Trophoblast cell (in vitro differentiated cells and primary cell): ENCODE data around the gene ZFAND3.
A peak's percentile ranks its signal among the peaks of the same experiment; 100 is the strongest.

ENCODE experiments used
- DNase-seq, 2 donors: peaks; one replicate each; pipeline ENCODE4 v3.0.0-alpha.2; 2016
- H2AFZ ChIP-seq: 2 replicates; pipeline ENCODE4 v1.6.1; 2013; ENCODE audit warnings: low read length, moderate library complexity, mild to moderate bottlenecking; ENCODE audit not compliant: insufficient read depth, poor library complexity
- H2AK5ac ChIP-seq: 2 replicates; pipeline ENCODE4 v1.6.1; 2013; ENCODE audit warnings: mild to moderate bottlenecking, low read length
- H2BK120ac ChIP-seq: 2 replicates; pipeline ENCODE4 v1.6.1; 2013; ENCODE audit warnings: low read length, mild to moderate bottlenecking, moderate library complexity; ENCODE audit not compliant: insufficient read depth, poor library complexity
- H2BK12ac ChIP-seq: 2 replicates; pipeline ENCODE4 v1.6.1; 2013; ENCODE audit warnings: mild to moderate bottlenecking, low read length, moderate library complexity
- H2BK5ac ChIP-seq: 2 replicates; pipeline ENCODE4 v1.6.1; 2013; ENCODE audit warnings: low read length, low read depth, moderate library complexity, mild to moderate bottlenecking; ENCODE audit not compliant: poor library complexity
- H3K14ac ChIP-seq: 2 replicates; pipeline ENCODE4 v1.6.1; 2013; ENCODE audit warnings: mild to moderate bottlenecking, low read length
- H3K18ac ChIP-seq: 2 replicates; pipeline ENCODE4 v1.6.1; 2013; ENCODE audit warnings: mild to moderate bottlenecking, low read length
- H3K23ac ChIP-seq: 2 replicates; pipeline ENCODE4 v1.6.1; 2013; ENCODE audit warnings: low read length
- H3K27ac ChIP-seq: 2 replicates; pipeline ENCODE4 v1.5.1; 2013; ENCODE audit warnings: low read depth, mild to moderate bottlenecking, inconsistent platforms, low read length, moderate library complexity
- H3K27me3 ChIP-seq: 2 replicates; pipeline ENCODE4 v1.6.1; 2013; ENCODE audit warnings: inconsistent platforms, mild to moderate bottlenecking, low read length, moderate library complexity; ENCODE audit not compliant: insufficient read depth
- H3K36me3 ChIP-seq, 2 experiments: 1 replicate in 1 of 2; 2 replicates in 1 of 2; pipeline ENCODE4 v1.6.1; 2013; ENCODE audit warnings: low read length in 2 of 2, mild to moderate bottlenecking in 2 of 2, moderate library complexity in 1 of 2; ENCODE audit not compliant: insufficient read depth in 2 of 2, control insufficient read depth in 1 of 2
- H3K4ac ChIP-seq: 2 replicates; pipeline ENCODE4 v1.6.1; 2013; ENCODE audit warnings: low read depth, mild to moderate bottlenecking, low read length, moderate library complexity
- H3K4me1 ChIP-seq, 2 experiments: 1 replicate in 1 of 2; 2 replicates in 1 of 2; pipeline ENCODE4 v1.6.1; 2013; ENCODE audit warnings: low read length in 2 of 2, mild to moderate bottlenecking in 2 of 2, moderate library complexity in 1 of 2; ENCODE audit not compliant: insufficient read depth in 2 of 2, control insufficient read depth in 1 of 2
- H3K4me2 ChIP-seq: 2 replicates; pipeline ENCODE4 v1.6.1; 2013; ENCODE audit warnings: inconsistent platforms, mild to moderate bottlenecking, low read length, moderate library complexity
- H3K4me3 ChIP-seq: 2 replicates; pipeline ENCODE4 v1.5.1; 2013; ENCODE audit warnings: mild to moderate bottlenecking, low read depth, low read length, inconsistent platforms
- H3K79me1 ChIP-seq: one replicate; pipeline ENCODE4 v1.6.1; 2013; ENCODE audit warnings: low read length
- H3K79me2 ChIP-seq: 2 replicates; pipeline ENCODE4 v1.6.1; 2013; ENCODE audit warnings: low read length, mild to moderate bottlenecking; ENCODE audit not compliant: control insufficient read depth, insufficient read depth, poor library complexity
- H3K9ac ChIP-seq: 2 replicates; pipeline ENCODE4 v1.6.1; 2013; ENCODE audit warnings: mild to moderate bottlenecking, low read length
- H3K9me3 ChIP-seq: 2 replicates; pipeline ENCODE4 v1.6.1; 2013; ENCODE audit warnings: low read depth, mild to moderate bottlenecking, control low read depth, inconsistent platforms, low read length; ENCODE audit not compliant: insufficient read depth
- H4K12ac ChIP-seq: 2 replicates; pipeline ENCODE4 v1.6.1; 2013; ENCODE audit warnings: low read depth, mild to moderate bottlenecking, low read length, moderate library complexity
- H4K8ac ChIP-seq: 2 replicates; pipeline ENCODE4 v1.6.1; 2013; ENCODE audit warnings: low read depth, mild to moderate bottlenecking, low read length, moderate library complexity
- H4K91ac ChIP-seq: one replicate; pipeline ENCODE4 v1.6.1; 2013; ENCODE audit warnings: low read depth, mild to moderate bottlenecking, low read length, moderate library complexity
- WGBS: extraction: QIAGEN DNeasy Blood & Tissue Kit; methylation state at CpG from one replicate; pipeline ENCODE4 v1.1.7; 2013; ENCODE audit warnings: missing lambda C conversion rate; ENCODE audit not compliant: insufficient read length, insufficient coverage; ENCODE audit errors: extremely low coverage; 5-methylcytosine and 5-hydroxymethylcytosine counted together

Gene ZFAND3

DNA sequence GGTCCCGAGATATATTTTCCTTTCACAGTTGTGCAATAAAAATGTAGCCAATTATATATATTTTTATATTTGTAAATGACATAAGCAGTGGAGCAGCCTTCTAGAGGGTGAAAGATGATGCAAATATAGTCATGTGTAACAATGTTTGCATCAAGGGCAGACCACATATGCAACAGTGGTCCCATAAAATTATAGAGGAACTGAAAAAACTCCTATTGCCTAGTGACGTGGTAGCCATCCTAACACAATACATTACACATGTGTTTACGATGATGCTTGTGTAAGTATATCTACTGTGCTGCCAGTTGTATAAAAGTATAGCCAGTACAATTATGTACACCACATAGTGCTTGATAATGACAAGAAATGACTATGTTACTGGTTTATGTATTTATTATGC is 162.8 kb downstream of the ZFAND3 start:
- no peak overlapping the region for H3K4me3 ChIP-seq
- no peak overlapping the region for H3K14ac ChIP-seq
- no peaks in the 10 kb centered on the region for H3K79me2 ChIP-seq
- no peak overlapping the region for H3K4ac ChIP-seq
- no peak overlapping the region for H3K27ac ChIP-seq
- H3K79me1 ChIP-seq: no peaks in the 10 kb centered on the region
- H2BK120ac ChIP-seq: no peak overlapping the region
- no peak overlapping the region for H3K23ac ChIP-seq
- no peak overlapping the region for H3K4me2 ChIP-seq
- H2BK12ac ChIP-seq: no peak overlapping the region
- H4K12ac ChIP-seq: no peak overlapping the region
- no peaks in the 10 kb centered on the region for H3K4me1 ChIP-seq
- H3K18ac ChIP-seq: no peak overlapping the region
- H2AK5ac ChIP-seq: no peak overlapping the region
- no peak overlapping the region for H4K91ac ChIP-seq
- no peak overlapping the region for H2BK5ac ChIP-seq
- DNase-seq: no peak
- H3K9ac ChIP-seq: no peak overlapping the region
- no peaks in the 10 kb centered on the region for H3K9me3 ChIP-seq
- no peak overlapping the region for H2AFZ ChIP-seq
- no CpG with 5 or more reads among the region's 3 CpGs for WGBS
- no peak overlapping the region for H4K8ac ChIP-seq
- no peaks in the 10 kb centered on the region for H3K27me3 ChIP-seq
- no peaks in the 10 kb centered on the region for H3K36me3 ChIP-seq

DNA sequence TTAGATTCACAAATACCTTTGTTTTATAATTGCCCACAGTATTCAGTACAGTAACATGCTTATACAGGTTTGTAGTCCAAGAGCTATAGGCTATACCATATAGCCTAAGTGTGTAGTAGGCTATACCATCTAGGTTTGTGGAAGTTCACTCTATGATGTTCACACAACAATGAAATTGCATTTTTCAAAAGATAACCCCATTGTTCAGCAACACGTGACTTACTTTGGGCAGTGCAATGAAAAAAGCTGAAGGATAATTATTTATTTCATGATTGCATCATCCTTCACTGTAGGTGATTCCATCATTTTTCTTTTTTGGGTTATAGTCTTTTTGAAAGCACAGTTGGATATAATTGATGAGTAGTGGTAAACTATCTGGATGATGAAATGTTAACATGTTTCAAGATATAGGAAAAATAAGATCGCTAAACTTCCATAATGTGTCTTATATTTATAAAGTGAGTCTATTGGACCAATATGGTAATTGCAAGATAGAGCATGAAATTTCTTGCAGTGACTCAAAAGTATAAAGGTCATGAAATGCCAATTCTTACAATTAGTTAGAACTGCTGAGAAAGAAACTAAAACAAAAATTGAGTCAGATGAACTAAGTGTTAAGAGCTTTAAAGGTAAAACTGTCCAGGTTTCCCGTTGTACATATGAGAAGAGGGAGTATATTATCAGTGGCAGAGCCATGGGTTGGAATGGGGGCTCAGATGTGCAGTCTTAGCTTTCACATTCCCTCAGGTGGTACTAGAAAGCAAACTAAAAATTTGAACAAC is 164.4 kb downstream of the ZFAND3 start:
- H2BK120ac ChIP-seq: no peak overlapping the region
- H4K91ac ChIP-seq: no peak overlapping the region
- H3K4me3 ChIP-seq: no peak overlapping the region
- no peak overlapping the region for H3K4ac ChIP-seq
- H4K8ac ChIP-seq: no peak overlapping the region
- no peak overlapping the region for H2AK5ac ChIP-seq
- no peak overlapping the region for H3K27ac ChIP-seq
- H4K12ac ChIP-seq: no peak overlapping the region
- H3K9me3 ChIP-seq: no peaks in the 10 kb centered on the region
- no peak overlapping the region for H3K4me2 ChIP-seq
- no peak overlapping the region for H2BK5ac ChIP-seq
- no peaks in the 10 kb centered on the region for H3K36me3 ChIP-seq
- H3K4me1 ChIP-seq: no peaks in the 10 kb centered on the region
- no peak overlapping the region for H2BK12ac ChIP-seq
- no peak overlapping the region for H2AFZ ChIP-seq
- H3K18ac ChIP-seq: no peak overlapping the region
- H3K9ac ChIP-seq: no peak overlapping the region
- DNase-seq: no peak
- no peak overlapping the region for H3K23ac ChIP-seq
- no peaks in the 10 kb centered on the region for H3K27me3 ChIP-seq
- WGBS: no CpG with 5 or more reads among the region's 3 CpGs
- H3K79me1 ChIP-seq: no peaks in the 10 kb centered on the region
- H3K14ac ChIP-seq: no peak overlapping the region
- peaks cover 2% of the 10 kb centered on the region for H3K79me2 ChIP-seq

GRCh38 chr6:37984578-37984977 is 165.1 kb downstream of the ZFAND3 start:
- H4K8ac ChIP-seq: no peak overlapping the region
- H3K14ac ChIP-seq: no peak overlapping the region
- no peaks in the 10 kb centered on the region for H3K9me3 ChIP-seq
- no peak overlapping the region for H3K9ac ChIP-seq
- H3K4me2 ChIP-seq: no peak overlapping the region
- H3K36me3 ChIP-seq: no peaks in the 10 kb centered on the region
- no peak overlapping the region for H3K18ac ChIP-seq
- H3K79me2 ChIP-seq: peaks cover 2% of the 10 kb centered on the region
- no peaks in the 10 kb centered on the region for H3K27me3 ChIP-seq
- no peak overlapping the region for H4K12ac ChIP-seq
- H2BK5ac ChIP-seq: no peak overlapping the region
- H3K79me1 ChIP-seq: no peaks in the 10 kb centered on the region
- H4K91ac ChIP-seq: no peak overlapping the region
- no peaks in the 10 kb centered on the region for H3K4me1 ChIP-seq
- H2AK5ac ChIP-seq: no peak overlapping the region
- WGBS: no CpG with 5 or more reads among the region's 2 CpGs
- H2BK12ac ChIP-seq: no peak overlapping the region
- H2BK120ac ChIP-seq: no peak overlapping the region
- no peak overlapping the region for H3K4me3 ChIP-seq
- no peak overlapping the region for H3K4ac ChIP-seq
- H3K27ac ChIP-seq: no peak overlapping the region
- DNase-seq: no peak
- H3K23ac ChIP-seq: no peak overlapping the region
- no peak overlapping the region for H2AFZ ChIP-seq

DNA sequence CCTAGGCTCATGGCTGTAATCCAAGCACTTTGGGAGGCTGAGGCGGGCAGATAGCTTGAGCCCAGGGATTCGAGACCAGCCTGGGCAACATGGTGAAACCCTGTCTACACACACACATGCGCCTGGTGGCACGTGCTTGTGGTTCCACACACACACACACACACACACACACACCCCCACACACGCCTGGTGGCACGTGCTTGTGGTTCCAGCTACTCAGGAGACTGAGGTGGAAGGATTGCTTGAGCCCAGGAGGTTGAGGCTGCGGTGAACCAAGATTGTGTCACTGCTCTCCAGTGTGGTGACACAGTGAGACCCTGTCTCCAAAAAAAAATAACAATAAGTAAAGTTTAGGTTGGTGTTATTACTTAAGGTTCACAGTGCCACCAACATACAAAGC is 165.8 kb downstream of the ZFAND3 start:
- Histone ChIP-seq H4K8ac (no peak overlapping the region), H3K27me3 (no peaks in the 10 kb centered on the region), H3K18ac (no peak overlapping the region), H4K12ac (no peak overlapping the region), H3K4me2 (no peak overlapping the region), H2AK5ac (no peak overlapping the region), H3K27ac (no peak overlapping the region), H2BK12ac (no peak overlapping the region), H2BK120ac (no peak overlapping the region), H3K79me1 (no peaks in the 10 kb centered on the region), H3K4me3 (no peak overlapping the region), H2AFZ (peak overlapping the region; percentile 67), H3K36me3 (no peaks in the 10 kb centered on the region), H4K91ac (no peak overlapping the region), H3K9ac (no peak overlapping the region), H3K4me1 (no peaks in the 10 kb centered on the region), H3K23ac (no peak overlapping the region), H3K9me3 (no peaks in the 10 kb centered on the region), H3K4ac (no peak overlapping the region), H2BK5ac (no peak overlapping the region), H3K79me2 (peaks cover 2% of the 10 kb centered on the region), H3K14ac (no peak overlapping the region)
- no peak for DNase-seq
- WGBS: no CpG with 5 or more reads among the region's 7 CpGs
